Upper lobe of left lung (tissue), 6 donors: ENCODE results near the gene SPTLC1. TPM values are rescaled to one million over a fixed set of nuclear protein-coding genes. Genes with fewer than 3 reads are reported as not detected.

Source experiments
- ATAC-seq, 2 donors: fragments of 200-7000 bp; cut with Tn5 transposase; one replicate each; pipeline ENCODE4 v1.9.1; 2022; ENCODE audit warnings: mild to moderate bottlenecking in 2 of 2, moderate library complexity in 2 of 2; ENCODE audit not compliant: low FRiP score in 2 of 2
- DNase-seq, 2 donors: peaks; one replicate each; pipeline ENCODE4 v3.0.0-alpha.2; 2019 to 2020
- H3K27ac ChIP-seq, 4 donors: fragments of 200-600 bp; sonication (generic); one replicate each; pipeline ENCODE4 v1.5.1; 2016 to 2019
- H3K27me3 ChIP-seq, 4 donors: fragments of 200-600 bp; sonication (generic); one replicate each; pipeline ENCODE4 v1.5.1; 2017 to 2019
- H3K36me3 ChIP-seq, 4 donors: fragments of 200-600 bp; sonication (generic); one replicate each; pipeline ENCODE4 v1.5.1; 2016 to 2019
- H3K4me1 ChIP-seq, 4 donors: fragments of 200-600 bp; sonication (generic); one replicate each; pipeline ENCODE4 v1.5.1; 2018 to 2019
- H3K4me3 ChIP-seq, 4 donors: fragments of 200-600 bp; sonication (generic); one replicate each; pipeline ENCODE4 v1.5.1; 2017 to 2019; ENCODE audit warnings: mild to moderate bottlenecking in 2 of 4, moderate library complexity in 1 of 4
- H3K9me3 ChIP-seq, 4 donors: fragments of 200-600 bp; sonication (generic); one replicate each; pipeline ENCODE4 v1.5.1; 2018 to 2019
- EP300 ChIP-seq, 4 donors: sonication (generic); formaldehyde crosslinking; IDR thresholded peaks; one replicate each; pipeline ENCODE4 v1.5.1; 2017; ENCODE audit warnings: antibody characterized with exemption in 4 of 4, control low read depth in 2 of 4
- POLR2A ChIP-seq, 4 donors: fragments of 450-650 bp; IDR thresholded peaks; one replicate each; pipeline ENCODE4 v1.5.1; 2016 to 2017; ENCODE audit warnings: antibody characterized with exemption in 4 of 4, mild to moderate bottlenecking in 2 of 4
- POLR2AphosphoS5 ChIP-seq, 2 donors: sonication (generic); formaldehyde crosslinking; IDR thresholded peaks; one replicate each; pipeline ENCODE4 v1.5.1; 2017; ENCODE audit warnings: antibody characterized with exemption in 2 of 2
- WGBS, 2 donors: methylation state at CpG; one replicate each; pipeline ENCODE4 v1.1.5; 2017 to 2018; 5-methylcytosine and 5-hydroxymethylcytosine counted together
- total RNA-seq, 6 donors: library from RNA; depleted of rRNA in 4 of 6; stranded (reverse); fragments of >200 nt in 4 of 6; gene quantifications; one replicate each; pipeline versions ENCODE4 v1.1.0 to v1.2.1, GENCODE V29; 2016 to 2021
- TF ChIP-seq, protein P1 (sequence below), 6 experiments: fragments of 450-650 bp in 4 of 6; fragments of 200-600 bp in 2 of 6; sonication (generic) in 2 of 6; IDR thresholded peaks; one replicate each; pipeline ENCODE4 v1.5.1; 2016 to 2019; ENCODE audit warnings: antibody characterized with exemption in 6 of 6
- donor health status: DM: no; HTN: no; CAD: no; lungs with moderate emphysema.
- donor health status: DM: no; HTN: yes; CAD: no; lungs with severe emphysema.

SPTLC1 gene
- total RNA-seq, 6 donors from 2014 or later = 25.6 to 85.7 (median 60.6) TPM

DNA sequence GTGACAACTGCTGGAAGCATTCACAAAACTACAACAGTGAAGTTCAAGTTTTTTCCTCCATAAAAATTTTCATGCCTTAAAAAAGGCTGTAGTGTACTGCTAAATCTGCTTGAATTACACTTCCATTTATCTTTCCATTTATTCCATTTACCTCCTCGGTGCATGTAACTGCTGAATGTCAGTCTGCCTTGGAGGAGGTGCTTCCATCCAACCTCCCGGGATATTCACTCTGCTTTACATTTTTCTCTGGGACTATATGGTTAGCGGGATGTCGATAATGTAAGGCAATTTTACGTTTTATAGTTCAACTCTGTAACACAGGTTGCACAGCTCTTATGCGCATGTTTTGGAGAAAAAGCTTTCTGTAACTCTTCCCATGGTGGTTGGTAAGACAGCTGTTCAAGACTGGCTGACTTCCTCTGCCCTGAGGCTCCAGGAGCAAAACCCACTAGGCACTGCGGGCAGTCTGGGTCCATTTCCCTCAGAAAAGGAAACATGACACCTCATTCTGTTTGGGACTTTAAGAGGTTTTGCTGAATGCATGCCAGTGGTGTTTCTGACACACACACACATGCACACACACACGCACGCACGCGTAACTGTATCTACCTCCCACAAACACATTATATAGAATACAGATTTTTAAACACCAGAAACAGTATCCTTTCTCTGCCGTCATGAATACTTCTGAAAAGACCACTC lies 66.1 kb downstream of the SPTLC1 start:
- H3K4me1 ChIP-seq = no peaks in the 10 kb centered on the region
- H3K36me3 ChIP-seq = peaks cover 24 to 80% (median 35%) of the 10 kb centered on the region in 4 donors
- no peaks in the 10 kb centered on the region for H3K27me3 ChIP-seq
- no peak overlapping the region for H3K4me3 ChIP-seq
- TF ChIP-seq, protein P1, sequence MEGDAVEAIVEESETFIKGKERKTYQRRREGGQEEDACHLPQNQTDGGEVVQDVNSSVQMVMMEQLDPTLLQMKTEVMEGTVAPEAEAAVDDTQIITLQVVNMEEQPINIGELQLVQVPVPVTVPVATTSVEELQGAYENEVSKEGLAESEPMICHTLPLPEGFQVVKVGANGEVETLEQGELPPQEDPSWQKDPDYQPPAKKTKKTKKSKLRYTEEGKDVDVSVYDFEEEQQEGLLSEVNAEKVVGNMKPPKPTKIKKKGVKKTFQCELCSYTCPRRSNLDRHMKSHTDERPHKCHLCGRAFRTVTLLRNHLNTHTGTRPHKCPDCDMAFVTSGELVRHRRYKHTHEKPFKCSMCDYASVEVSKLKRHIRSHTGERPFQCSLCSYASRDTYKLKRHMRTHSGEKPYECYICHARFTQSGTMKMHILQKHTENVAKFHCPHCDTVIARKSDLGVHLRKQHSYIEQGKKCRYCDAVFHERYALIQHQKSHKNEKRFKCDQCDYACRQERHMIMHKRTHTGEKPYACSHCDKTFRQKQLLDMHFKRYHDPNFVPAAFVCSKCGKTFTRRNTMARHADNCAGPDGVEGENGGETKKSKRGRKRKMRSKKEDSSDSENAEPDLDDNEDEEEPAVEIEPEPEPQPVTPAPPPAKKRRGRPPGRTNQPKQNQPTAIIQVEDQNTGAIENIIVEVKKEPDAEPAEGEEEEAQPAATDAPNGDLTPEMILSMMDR (IDR thresholded peaks at IDR 0.05) = no peak
- TF ChIP-seq POLR2A (IDR thresholded peaks at IDR 0.05) (no peak), EP300 (IDR thresholded peaks at IDR 0.05) (no peak), POLR2AphosphoS5 (IDR thresholded peaks at IDR 0.05) (no peak)
- no peak for DNase-seq
- no peaks in the 10 kb centered on the region for H3K9me3 ChIP-seq
- 86 to 89% methylated on average over 12 of the region's 12 CpGs for WGBS, 2 donors
- H3K27ac ChIP-seq = no peak overlapping the region
- ATAC-seq = no peak

- Histone ChIP-seq H3K4me1 (no peaks in the 10 kb centered on the region), H3K27ac (no peak overlapping the region), H3K27me3 (no peaks in the 10 kb centered on the region), H3K4me3 (no peak overlapping the region), H3K9me3 (peaks cover 0 to under 1% (median 0%) of the 10 kb centered on the region in 4 donors), H3K36me3 (peaks cover 19 to 80% (median 42%) of the 10 kb centered on the region in 4 donors)
- ATAC-seq = no peak
- 95 to 99% methylated on average over 3 of the region's 3 CpGs for WGBS, 2 donors
- no peak for TF ChIP-seq POLR2AphosphoS5 (IDR thresholded peaks at IDR 0.05)
- no peak for TF ChIP-seq EP300 (IDR thresholded peaks at IDR 0.05)
- TF ChIP-seq, protein P1 (IDR thresholded peaks at IDR 0.05) = no peak
- no peak for TF ChIP-seq POLR2A (IDR thresholded peaks at IDR 0.05)
- DNase-seq = no peak
Observed at GRCh38 chr9:92047500-92047899, 67.7 kb downstream of the SPTLC1 start.

DNA sequence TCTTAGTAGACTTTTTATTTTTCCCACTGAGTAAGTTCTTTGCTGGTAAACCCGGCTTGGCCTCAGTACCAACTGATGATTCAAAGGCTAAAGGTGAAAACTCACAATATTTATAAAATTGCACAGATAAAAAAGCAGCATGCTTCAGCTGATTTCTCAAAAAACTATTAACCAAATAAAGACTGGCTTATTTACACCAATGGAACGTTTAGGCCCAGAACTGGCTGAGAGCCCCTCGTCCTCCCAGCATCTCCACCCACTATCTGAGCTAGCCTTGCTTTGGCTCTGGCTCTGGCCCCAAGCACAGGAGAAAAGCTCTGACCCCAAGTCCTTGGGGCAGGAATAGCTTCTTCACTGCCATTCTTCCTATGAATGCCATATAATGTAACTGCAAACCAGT lies 68.5 kb downstream of the SPTLC1 start:
- peaks cover 19 to 83% (median 49%) of the 10 kb centered on the region in 4 donors for H3K36me3 ChIP-seq
- no peak overlapping the region for H3K4me3 ChIP-seq
- H3K4me1 ChIP-seq = no peaks in the 10 kb centered on the region
- DNase-seq (no peak), ATAC-seq (no peak)
- TF ChIP-seq POLR2A (IDR thresholded peaks at IDR 0.05) (no peak), EP300 (IDR thresholded peaks at IDR 0.05) (no peak), POLR2AphosphoS5 (IDR thresholded peaks at IDR 0.05) (no peak)
- TF ChIP-seq, protein P1 (IDR thresholded peaks at IDR 0.05) = no peak
- H3K27me3 ChIP-seq = no peaks in the 10 kb centered on the region
- peaks cover 0 to 9% (median 4%) of the 10 kb centered on the region in 4 donors for H3K9me3 ChIP-seq
- H3K27ac ChIP-seq = no peak overlapping the region
- 77 to 90% methylated on average over 3 of the region's 3 CpGs for WGBS, 2 donors

DNA sequence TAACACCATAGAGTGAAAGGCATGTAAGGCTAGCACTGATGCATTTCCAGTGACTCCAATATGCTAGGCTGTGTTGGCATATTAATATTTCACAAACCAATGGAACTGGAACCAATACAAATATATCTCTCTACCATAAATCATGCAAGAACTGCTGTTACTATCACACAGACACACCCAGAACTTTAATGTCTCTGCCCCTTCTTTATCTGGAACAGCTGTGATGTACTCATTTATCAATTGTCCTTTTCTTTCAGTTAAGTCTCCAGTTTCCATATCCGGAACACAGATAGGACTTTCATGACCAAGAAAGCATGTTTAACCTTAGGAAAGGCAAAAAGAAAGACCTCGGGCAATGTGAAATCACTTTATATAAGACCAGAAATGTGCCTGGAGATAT lies 70.3 kb downstream of the SPTLC1 start:
- WGBS, 2 donors = 100% methylated on average over 2 of the region's 2 CpGs
- no peaks in the 10 kb centered on the region for H3K4me1 ChIP-seq
- peaks cover 5 to 14% (median 8%) of the 10 kb centered on the region in 4 donors for H3K9me3 ChIP-seq
- no peak overlapping the region for H3K4me3 ChIP-seq
- DNase-seq (no peak), ATAC-seq (no peak)
- no peak overlapping the region for H3K27ac ChIP-seq
- no peaks in the 10 kb centered on the region for H3K27me3 ChIP-seq
- peaks cover 19 to 90% (median 51%) of the 10 kb centered on the region in 4 donors for H3K36me3 ChIP-seq
- TF ChIP-seq, protein P1 (IDR thresholded peaks at IDR 0.05) = no peak
- TF ChIP-seq EP300 (IDR thresholded peaks at IDR 0.05) (no peak), POLR2AphosphoS5 (IDR thresholded peaks at IDR 0.05) (no peak), POLR2A (IDR thresholded peaks at IDR 0.05) (no peak)

GRCh38 chr9:92043002-92043401 lies 72.2 kb downstream of the SPTLC1 start:
- Histone ChIP-seq H3K27me3 (no peaks in the 10 kb centered on the region), H3K27ac (no peak overlapping the region), H3K9me3 (peaks cover 5 to 14% (median 8%) of the 10 kb centered on the region in 4 donors), H3K36me3 (peaks cover 15 to 85% (median 55%) of the 10 kb centered on the region in 4 donors), H3K4me3 (no peak overlapping the region), H3K4me1 (no peaks in the 10 kb centered on the region)
- WGBS, 2 donors = 95 to 98% methylated on average over 3 of the region's 3 CpGs
- no peak for ATAC-seq
- TF ChIP-seq POLR2AphosphoS5 (IDR thresholded peaks at IDR 0.05) (no peak), EP300 (IDR thresholded peaks at IDR 0.05) (no peak), POLR2A (IDR thresholded peaks at IDR 0.05) (no peak)
- TF ChIP-seq, protein P1 (IDR thresholded peaks at IDR 0.05) = no peak
- DNase-seq = no peak
